SU-DHL-6 (cell line): ENCODE results near the gene FGFR1OP2.

Experiments used
- EZH2phosphoT487 ChIP-seq: fragments of 200-600 bp; sonication (generic), shearing (Covaris generic); conservative IDR thresholded peaks from 2 replicates; pipeline ENCODE4 v1.6.1; 2018; ENCODE audit warnings: mild to moderate bottlenecking, antibody characterized with exemption, low read length, moderate library complexity, mixed read lengths
- TF ChIP-seq, protein P1 (sequence below): fragments of 200-600 bp; sonication (generic); IDR thresholded peaks from one replicate; pipeline ENCODE4 v1.5.1; 2017; ENCODE audit warnings: antibody characterized with exemption, mild to moderate bottlenecking, low read length, moderate library complexity; ENCODE audit not compliant: insufficient read depth, poor library complexity, severe bottlenecking

DNA sequence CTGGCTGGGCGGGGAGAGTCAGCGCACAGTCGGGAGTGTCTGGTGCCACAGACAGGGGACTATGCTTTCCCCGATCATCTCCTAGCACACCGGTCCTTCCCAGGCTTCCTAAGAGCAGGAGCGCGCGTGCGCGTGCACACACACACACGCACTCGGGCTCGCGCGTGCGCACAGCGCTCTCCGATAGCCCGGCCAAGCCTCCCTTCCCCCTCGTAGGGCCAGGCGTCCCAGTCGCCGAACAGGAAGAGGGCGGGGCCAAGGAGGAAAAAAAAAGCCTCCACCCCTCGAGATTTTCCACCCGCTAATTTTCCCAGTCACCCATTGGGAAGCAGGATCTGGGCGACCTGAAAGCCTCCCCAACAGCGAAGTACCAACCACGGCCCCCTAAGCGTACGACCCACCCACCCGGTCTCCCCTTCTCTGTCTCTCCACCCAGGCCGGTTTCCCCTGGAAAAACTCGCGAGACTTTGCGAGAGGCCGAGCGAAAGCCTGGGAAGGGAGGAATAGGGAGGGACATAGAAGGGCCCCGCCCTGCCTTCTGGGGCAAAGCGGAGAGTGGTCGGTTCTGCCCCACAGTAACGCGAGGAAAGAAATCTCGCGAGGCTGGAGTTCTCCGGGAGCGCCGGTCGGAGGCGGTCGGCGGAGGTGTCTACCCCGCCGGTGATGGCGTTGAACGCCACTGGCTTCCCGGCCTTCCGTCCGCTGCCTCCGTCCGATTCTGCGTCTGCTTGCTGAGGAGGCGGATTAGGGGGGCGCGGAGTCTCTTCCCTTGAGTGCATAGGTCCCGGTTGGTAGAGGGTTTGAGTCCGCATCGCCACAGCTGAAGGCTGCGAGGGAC lies at the start of gene FGFR1OP2, which contains the start of gene INTS13:
- TF ChIP-seq, protein P1, sequence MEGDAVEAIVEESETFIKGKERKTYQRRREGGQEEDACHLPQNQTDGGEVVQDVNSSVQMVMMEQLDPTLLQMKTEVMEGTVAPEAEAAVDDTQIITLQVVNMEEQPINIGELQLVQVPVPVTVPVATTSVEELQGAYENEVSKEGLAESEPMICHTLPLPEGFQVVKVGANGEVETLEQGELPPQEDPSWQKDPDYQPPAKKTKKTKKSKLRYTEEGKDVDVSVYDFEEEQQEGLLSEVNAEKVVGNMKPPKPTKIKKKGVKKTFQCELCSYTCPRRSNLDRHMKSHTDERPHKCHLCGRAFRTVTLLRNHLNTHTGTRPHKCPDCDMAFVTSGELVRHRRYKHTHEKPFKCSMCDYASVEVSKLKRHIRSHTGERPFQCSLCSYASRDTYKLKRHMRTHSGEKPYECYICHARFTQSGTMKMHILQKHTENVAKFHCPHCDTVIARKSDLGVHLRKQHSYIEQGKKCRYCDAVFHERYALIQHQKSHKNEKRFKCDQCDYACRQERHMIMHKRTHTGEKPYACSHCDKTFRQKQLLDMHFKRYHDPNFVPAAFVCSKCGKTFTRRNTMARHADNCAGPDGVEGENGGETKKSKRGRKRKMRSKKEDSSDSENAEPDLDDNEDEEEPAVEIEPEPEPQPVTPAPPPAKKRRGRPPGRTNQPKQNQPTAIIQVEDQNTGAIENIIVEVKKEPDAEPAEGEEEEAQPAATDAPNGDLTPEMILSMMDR: no peak
- TF ChIP-seq EZH2phosphoT487: no peak
